Right lobe of liver (tissue), 6 donors: ENCODE results near the gene NLRP1. TPM values are rescaled to one million over a fixed set of nuclear protein-coding genes. Genes with fewer than 3 reads are reported as not detected.
A peak's percentile ranks its signal among the peaks of the same experiment; 100 is the strongest.

Source experiments
- ATAC-seq, 4 donors: fragments of 200-7000 bp; cut with Tn5 transposase; one replicate each; pipeline ENCODE4 v1.9.1; 2020; ENCODE audit warnings: mild to moderate bottlenecking in 4 of 4, moderate library complexity in 4 of 4
- DNase-seq, 3 donors: peaks; one replicate each; pipeline ENCODE4 v3.0.0-alpha.2; 2020
- H3K27ac ChIP-seq, 3 donors: fragments of 200-600 bp; one replicate each; pipeline ENCODE4 v1.8.0; 2022
- H3K27me3 ChIP-seq, 2 donors: fragments of 200-600 bp; one replicate each; pipeline ENCODE4 v1.8.0; 2022
- H3K36me3 ChIP-seq, 4 donors: fragments of 200-600 bp; sonication (generic) in 1 of 4; one replicate each; pipeline versions ENCODE4 v1.5.1 to v1.8.0; 2017 to 2022; ENCODE audit warnings: control low read depth in 1 of 4
- H3K4me1 ChIP-seq, 4 donors: fragments of 200-600 bp; sonication (generic) in 1 of 4; one replicate each; pipeline versions ENCODE4 v1.5.1 to v1.8.0; 2017 to 2022; ENCODE audit warnings: control low read depth in 1 of 4
- H3K4me3 ChIP-seq, 3 donors: fragments of 200-600 bp; one replicate each; pipeline ENCODE4 v1.8.0; 2022
- H3K9me3 ChIP-seq, 4 donors: fragments of 200-600 bp; sonication (generic) in 1 of 4; one replicate each; pipeline versions ENCODE4 v1.5.1 to v1.8.0; 2017 to 2022; ENCODE audit warnings: control low read depth in 1 of 4
- POLR2A ChIP-seq: fragments of 450-650 bp; IDR thresholded peaks from one replicate; pipeline ENCODE4 v1.6.1; 2017; ENCODE audit warnings: antibody characterized with exemption, mild to moderate bottlenecking
- WGBS: methylation state at CpG from one replicate; pipeline ENCODE4 v1.1.6; 2018; ENCODE audit warnings: low coverage, low lambda C conversion rate; ENCODE audit not compliant: insufficient coverage; ENCODE audit errors: missing lambda C conversion rate; 5-methylcytosine and 5-hydroxymethylcytosine counted together
- intact Hi-C, 2 donors: fragments of 100-400 bp; cut with DNase I; formaldehyde crosslinking; loops; one replicate each; pipeline versions ENCODE4 v1.11.2 to v1.14.1; 2022
- total RNA-seq, 6 experiments: library from RNA; depleted of rRNA in 2 of 6; stranded (reverse); fragments of >200 nt in 2 of 6; fragmentation: NEBNext Ultra II Directional in 3 of 6; extraction: Animal tissue kit (Norgen Biotek cat#: 25700) in 3 of 6; gene quantifications; one replicate each; pipeline versions ENCODE4 v1.1.0 to v1.2.4, GENCODE V29; 2016 to 2023
- TF ChIP-seq, protein P1 (sequence below), 4 donors: fragments of 200-600 bp in 3 of 4; fragments of 450-650 bp in 1 of 4; IDR thresholded peaks; one replicate each; pipeline versions ENCODE4 v1.5.1 to v1.8.0; 2016 to 2022; ENCODE audit warnings: antibody characterized with exemption in 4 of 4, mild to moderate bottlenecking in 2 of 4
- donor health status: DM: no; HTN: yes; CAD: no.
- donor health status: DM: no; HTN: no; CAD: no.
- donor health status: DM: no; HTN: no; CAD: no.
- donor health status: DM: no; HTN: yes; CAD: no.
- donor health status: DM: no; HTN: yes; CAD: no.

The NLRP1 gene
- total RNA-seq, 6 experiments from 2014 or later: 2.5 to 4.7 (median 3.3) TPM

DNA sequence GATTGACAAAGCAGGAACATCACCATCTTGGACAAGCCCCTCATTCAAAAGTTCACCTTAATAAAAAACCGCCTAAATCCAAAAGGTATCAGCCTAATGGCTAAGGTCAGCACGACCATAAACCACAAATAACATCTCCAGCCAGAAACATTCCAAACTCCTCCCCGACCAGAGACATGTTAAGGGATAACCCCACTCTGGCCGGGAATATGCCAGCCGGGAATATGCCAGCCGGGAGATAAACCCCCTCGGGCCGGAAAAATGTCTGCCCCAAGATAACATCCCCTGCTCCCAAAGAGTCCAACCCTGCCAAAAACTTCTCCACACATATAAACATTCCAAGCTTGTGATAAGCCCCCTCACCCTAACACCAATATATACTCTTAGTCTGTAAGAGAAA lies 116.9 kb downstream of the NLRP1 start:
- no peak overlapping the region for H3K27ac ChIP-seq
- H3K9me3 ChIP-seq: no peaks in the 10 kb centered on the region
- intact Hi-C loops: no loop called here
- H3K4me1 ChIP-seq: peaks cover 0 to 36% (median 17%) of the 10 kb centered on the region in 4 donors
- H3K4me3 ChIP-seq: peak overlapping the region; percentile 90 to 99 (median 94)
- H3K27me3 ChIP-seq: no peaks in the 10 kb centered on the region
- DNase-seq (no peak), ATAC-seq (no peak)
- peaks cover 0 to 10% (median 6%) of the 10 kb centered on the region in 4 donors for H3K36me3 ChIP-seq
- TF ChIP-seq POLR2A: no peak
- TF ChIP-seq, protein P1, sequence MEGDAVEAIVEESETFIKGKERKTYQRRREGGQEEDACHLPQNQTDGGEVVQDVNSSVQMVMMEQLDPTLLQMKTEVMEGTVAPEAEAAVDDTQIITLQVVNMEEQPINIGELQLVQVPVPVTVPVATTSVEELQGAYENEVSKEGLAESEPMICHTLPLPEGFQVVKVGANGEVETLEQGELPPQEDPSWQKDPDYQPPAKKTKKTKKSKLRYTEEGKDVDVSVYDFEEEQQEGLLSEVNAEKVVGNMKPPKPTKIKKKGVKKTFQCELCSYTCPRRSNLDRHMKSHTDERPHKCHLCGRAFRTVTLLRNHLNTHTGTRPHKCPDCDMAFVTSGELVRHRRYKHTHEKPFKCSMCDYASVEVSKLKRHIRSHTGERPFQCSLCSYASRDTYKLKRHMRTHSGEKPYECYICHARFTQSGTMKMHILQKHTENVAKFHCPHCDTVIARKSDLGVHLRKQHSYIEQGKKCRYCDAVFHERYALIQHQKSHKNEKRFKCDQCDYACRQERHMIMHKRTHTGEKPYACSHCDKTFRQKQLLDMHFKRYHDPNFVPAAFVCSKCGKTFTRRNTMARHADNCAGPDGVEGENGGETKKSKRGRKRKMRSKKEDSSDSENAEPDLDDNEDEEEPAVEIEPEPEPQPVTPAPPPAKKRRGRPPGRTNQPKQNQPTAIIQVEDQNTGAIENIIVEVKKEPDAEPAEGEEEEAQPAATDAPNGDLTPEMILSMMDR (IDR thresholded peaks at IDR 0.05): no peak
- 9% methylated on average over 7 of the region's 8 CpGs for WGBS

DNA sequence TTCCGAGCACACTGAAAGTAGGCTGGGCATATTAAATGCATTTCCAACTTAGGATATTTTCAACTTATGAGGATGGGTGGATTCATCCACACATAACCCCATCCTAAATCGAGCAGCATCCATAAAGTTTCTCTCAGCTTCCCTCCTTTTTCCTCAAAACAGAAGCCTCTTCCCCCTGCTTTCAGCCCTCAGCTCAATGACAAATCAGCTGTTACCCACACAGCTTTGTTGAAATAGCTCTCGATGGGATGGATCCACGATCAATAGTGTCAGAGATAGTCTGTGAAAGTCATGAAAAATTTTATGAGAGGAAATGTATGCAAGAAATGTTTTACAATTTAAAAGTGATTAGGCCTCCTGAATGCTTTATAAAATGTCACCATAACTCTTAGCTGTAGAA lies 118.0 kb downstream of the NLRP1 start:
- H3K27ac ChIP-seq: no peak overlapping the region
- H3K27me3 ChIP-seq: no peaks in the 10 kb centered on the region
- DNase-seq: no peak
- intact Hi-C loops: no loop called here
- peaks cover 0 to 36% (median 17%) of the 10 kb centered on the region in 4 donors for H3K4me1 ChIP-seq
- TF ChIP-seq POLR2A: no peak
- TF ChIP-seq, protein P1 (IDR thresholded peaks at IDR 0.05): no peak
- 54% methylated on average over 4 of the region's 4 CpGs for whole genome bisulfite sequencing
- no peak overlapping the region for H3K4me3 ChIP-seq
- no peaks in the 10 kb centered on the region for H3K9me3 ChIP-seq
- H3K36me3 ChIP-seq: peaks cover 0 to 5% (median 0%) of the 10 kb centered on the region in 4 donors
- ATAC-seq: no peak

DNA sequence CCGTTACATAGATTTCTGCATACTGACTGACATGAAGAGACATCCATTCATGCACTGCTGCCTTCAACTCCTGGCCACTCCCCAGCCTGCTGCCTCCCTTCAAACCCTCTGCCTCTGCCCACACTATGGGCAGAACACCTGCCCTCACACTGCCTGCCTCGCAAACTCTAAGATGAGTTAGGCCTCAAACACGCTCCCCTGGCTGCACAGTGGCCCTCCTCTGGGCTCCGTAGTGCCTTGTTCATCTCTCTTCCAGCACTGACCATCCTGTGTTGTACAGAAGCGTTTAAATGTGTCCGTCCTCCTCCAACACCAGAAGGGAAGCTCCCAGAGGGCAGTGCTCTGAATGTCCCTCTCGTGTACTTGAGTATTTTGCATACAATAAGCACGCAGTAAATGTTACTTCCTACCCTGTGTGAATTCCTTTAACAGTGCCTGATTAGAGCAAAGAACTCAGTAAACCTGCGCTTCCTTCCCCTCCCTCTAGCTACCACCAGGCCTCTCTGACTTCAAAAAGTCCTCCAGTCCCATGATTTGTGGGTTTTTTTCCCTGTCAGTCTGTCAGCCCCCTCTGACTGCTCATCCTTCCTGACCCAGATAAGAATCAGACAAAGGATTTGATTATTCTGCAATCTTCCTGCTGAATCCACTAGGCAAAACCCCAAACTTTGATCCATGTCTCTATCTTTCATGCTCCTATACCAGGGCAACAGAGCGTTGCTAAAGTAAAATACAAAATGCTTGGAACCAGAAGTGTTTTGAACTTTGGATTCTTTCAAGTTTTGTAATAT lies 119.4 kb downstream of the NLRP1 start:
- no peak overlapping the region for H3K4me3 ChIP-seq
- ATAC-seq (peak; percentile 8 to 50 (median 15)), DNase-seq (no peak)
- intact Hi-C loops: no loop called here
- WGBS: 66% methylated on average over 10 of the region's 10 CpGs
- no peaks in the 10 kb centered on the region for H3K9me3 ChIP-seq
- H3K27ac ChIP-seq: peak overlapping the region in 1 of 3 donors; percentile 33
- no peak for TF ChIP-seq POLR2A
- TF ChIP-seq, protein P1 (IDR thresholded peaks at IDR 0.05): no peak
- H3K27me3 ChIP-seq: no peaks in the 10 kb centered on the region
- H3K4me1 ChIP-seq: peaks cover 0 to 36% (median 17%) of the 10 kb centered on the region in 4 donors
- H3K36me3 ChIP-seq: peaks cover 0 to 9% (median 1%) of the 10 kb centered on the region in 4 donors

Other genes with a start within 250 kb of the NLRP1 start
- gene NUP88, start 164.8 kb downstream of the NLRP1 start, total RNA-seq: 10 to 100 TPM; 27.7 to 76.1 (median 52.3) TPM
- gene RPAIN, start 164.3 kb downstream of the NLRP1 start, total RNA-seq: 10 to 100 TPM; 11.5 to 21.4 (median 14.8) TPM
- gene C1QBP, start 145.4 kb downstream of the NLRP1 start, total RNA-seq: 100 to 1,000 TPM in 2 of 6 experiments, 10 to 100 TPM in 4; 60.2 to 163 (median 67.6) TPM
- gene DHX33, start 115.5 kb downstream of the NLRP1 start, total RNA-seq: 1 to 10 TPM; 6.4 to 10.0 (median 7.2) TPM
- gene DERL2, start 98.3 kb downstream of the NLRP1 start, total RNA-seq: 10 to 100 TPM; 31.2 to 47.9 (median 43.2) TPM
- gene MIS12, start 97.9 kb downstream of the NLRP1 start, total RNA-seq: 1 to 10 TPM; 7.1 to 9.4 (median 8.7) TPM